GM21786 (cell line): ENCODE measurements around the gene TTC39A.

Experiments used
- ATAC-seq: cut with Tn5 transposase; IDR thresholded peaks from one replicate; pipeline ENCODE4 v1.9.1; 2021; ENCODE audit not compliant: unreplicated experiment

TTC39A gene

DNA sequence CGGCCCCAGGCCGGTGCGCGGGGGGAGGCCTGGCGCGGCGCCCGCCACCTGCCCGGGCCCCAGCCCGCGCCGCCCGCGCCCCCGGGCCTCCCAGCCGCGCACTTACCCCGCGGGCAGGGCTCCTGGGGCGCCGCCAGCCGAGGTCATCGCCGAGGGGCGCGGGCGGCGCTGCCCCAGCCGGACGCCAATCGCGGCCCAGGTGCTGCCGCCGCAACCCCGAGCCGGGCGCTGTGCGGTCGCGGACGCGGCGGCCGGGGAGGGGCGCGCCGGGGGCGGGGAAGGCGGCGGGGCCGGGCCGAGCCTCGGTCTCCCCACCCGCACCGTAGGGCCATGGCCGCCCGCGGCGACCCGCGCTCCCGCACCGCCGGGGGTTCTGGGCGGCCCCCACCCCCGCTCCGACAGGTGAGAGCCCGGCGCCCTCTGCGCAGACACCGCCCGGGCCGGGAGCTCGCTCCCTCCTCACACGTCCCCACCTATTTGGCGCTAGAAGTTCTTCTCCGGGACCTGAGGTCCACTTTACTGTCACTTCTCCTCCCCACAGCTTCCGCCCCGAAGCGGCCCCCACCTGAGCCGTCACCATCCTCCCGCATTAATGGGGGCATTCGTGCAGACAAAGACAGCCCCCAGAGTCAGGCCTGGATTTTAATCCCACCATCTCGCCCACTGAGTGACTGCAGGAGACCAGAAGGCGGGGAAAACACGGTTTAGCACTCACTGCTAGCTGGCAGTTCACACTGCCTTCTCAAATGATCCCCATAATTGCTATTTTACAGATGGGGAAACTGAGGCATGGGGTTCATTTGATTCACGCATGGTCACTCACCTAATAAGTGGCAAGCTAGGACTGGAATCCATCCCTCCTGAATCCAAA, at the start of gene TTC39A:
Gene TTC39A (minus strand): TSS at position 232 of the 871 bp plus-strand sequence. CDS start 85 bp downstream, at position 147.
- no peak for ATAC-seq

- ATAC-seq, result no peak
These were observed 48.5 kb upstream of the TTC39A start for GRCh38 chr1:51378871-51379270.

GRCh38 chr1:51373898-51374297, 43.5 kb upstream of the TTC39A start:
- no peak for ATAC-seq

DNA sequence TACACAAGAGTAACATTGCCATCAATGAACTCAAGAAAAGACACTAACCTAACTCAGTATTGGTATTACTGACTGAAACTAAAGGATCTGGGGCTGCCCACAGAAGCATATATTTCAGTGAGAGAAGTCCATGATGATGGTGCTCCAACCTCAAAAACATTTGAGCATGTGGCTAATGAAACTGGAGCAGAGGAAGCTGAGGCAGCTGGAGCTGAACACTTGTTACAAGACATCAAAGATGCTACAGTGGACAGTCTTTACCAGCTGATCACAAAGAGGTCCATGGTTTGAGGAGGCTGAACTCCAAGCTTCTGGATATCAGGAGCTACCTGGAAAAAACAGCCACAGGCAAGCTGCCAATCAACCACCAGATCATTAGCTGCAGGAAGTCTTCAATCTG, 42.2 kb upstream of the TTC39A start:
- no peak for ATAC-seq

DNA sequence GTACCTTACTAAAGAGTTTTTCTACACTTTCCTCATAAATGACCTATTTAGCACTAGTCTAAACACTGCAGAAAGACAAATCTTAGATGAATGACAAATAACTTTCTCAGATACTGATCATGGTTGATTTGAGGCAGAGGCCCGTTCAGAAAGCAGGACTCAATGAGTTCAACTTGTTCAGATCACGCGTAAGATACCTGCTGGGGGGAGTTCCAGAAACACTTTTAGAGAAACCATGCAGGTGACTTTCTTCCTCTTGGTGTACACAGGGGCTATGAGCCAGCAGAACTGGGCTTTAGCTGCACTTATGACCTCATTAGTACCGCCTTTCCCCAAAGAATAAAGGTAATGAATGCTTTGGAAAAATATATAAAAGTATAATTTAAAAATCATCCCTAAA, 38.8 kb upstream of the TTC39A start:
- ATAC-seq, result no peak

DNA sequence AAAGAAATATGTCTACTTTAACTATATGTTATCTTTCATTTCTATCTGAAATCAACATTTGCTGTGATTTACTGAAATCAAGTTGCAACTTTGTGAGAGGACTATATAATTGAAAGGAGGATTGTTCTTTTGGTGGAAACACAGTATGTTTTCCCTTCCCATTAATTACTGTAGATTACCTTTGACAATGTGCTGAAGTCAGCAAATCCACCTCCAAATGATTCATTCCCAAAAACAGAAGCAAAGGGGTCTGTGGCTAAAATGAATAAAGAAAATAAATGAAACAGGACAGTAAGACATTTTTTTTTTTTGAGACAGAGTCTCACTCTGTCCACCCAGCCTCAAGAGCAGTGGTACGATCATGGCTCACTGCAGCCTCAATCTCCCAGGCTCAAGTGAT, 35.4 kb upstream of the TTC39A start:
- ATAC-seq, result no peak

DNA sequence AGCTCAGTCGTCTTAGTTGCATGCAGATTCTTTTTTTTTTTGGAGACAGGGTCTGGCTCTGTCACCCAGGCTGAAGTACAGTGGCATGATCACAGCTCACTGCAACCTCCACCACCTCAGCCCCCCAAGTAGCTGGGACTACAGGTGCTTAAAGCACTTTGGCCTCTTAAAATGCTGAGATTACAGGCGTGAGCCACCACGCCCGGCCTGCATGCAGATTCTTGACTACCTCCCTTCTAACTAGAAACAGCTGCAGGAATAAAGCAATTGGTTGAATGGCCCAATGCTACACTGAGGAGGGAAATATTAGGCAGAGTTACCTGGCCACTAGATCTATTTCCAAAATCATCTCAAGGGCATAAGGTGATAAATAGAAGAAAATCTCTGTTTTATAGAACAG, 29.5 kb upstream of the TTC39A start:
- no peak for ATAC-seq

DNA sequence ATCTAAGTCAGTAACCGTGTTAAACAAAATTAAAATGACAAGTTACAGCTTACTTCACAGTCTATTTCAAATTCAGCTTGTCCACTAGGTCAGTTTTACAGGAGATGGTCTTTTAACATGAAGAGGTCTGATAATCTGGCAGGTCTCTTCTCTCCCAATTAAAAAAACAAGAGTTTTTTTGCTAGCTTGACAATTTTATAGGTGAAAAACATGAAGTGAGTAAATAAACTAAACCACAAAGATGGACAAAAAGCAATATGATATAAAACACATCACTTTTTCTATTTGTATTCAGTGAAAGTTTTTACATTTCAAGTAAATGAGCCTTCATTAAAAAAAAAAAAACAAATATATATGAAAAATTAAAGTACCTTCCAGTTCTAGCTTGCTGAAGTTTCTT, 25.0 kb upstream of the TTC39A start:
- ATAC-seq, result no peak

DNA sequence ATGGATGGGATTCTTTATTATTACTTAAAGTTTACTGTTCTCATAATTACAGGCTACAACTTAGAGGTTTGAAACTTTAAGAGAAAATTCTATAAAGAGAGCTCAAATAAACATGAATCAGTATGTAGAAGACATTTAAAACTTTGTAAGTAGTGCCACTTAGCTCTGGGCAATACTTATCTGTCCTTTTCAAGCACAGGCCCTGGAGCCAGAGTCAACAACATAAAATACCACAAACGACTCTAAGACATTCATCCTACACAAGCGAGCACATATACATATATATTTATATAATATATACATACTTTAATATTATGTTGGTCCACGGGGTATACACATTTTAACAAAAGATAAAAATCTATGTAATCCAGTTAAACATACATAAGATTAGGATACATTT, 24.1 kb upstream of the TTC39A start:
- no peak for ATAC-seq

GRCh38 chr1:51351907-51352306, 21.5 kb upstream of the TTC39A start:
- no peak for ATAC-seq

GRCh38 chr1:51349862-51350261, 19.5 kb upstream of the TTC39A start:
- no peak for ATAC-seq

DNA sequence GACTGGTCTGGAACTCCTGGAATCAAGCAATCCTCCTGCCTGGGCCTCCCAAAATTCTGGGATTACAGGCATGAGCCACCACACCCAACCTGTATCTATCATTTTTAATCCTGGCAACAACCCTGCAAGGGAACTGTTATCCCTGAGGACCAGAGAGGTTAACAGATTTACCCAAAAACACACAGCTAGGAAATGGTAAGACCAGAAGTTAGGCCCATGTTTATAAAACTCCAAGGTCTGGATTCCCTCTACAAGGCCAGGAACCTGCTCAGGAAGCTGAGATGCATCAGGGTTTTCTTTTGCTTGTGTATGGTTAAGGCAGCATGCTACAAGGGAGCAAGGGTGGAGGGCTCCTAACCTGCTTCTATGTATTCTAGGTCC, 17.8 kb upstream of the TTC39A start:
- no peak for ATAC-seq

DNA sequence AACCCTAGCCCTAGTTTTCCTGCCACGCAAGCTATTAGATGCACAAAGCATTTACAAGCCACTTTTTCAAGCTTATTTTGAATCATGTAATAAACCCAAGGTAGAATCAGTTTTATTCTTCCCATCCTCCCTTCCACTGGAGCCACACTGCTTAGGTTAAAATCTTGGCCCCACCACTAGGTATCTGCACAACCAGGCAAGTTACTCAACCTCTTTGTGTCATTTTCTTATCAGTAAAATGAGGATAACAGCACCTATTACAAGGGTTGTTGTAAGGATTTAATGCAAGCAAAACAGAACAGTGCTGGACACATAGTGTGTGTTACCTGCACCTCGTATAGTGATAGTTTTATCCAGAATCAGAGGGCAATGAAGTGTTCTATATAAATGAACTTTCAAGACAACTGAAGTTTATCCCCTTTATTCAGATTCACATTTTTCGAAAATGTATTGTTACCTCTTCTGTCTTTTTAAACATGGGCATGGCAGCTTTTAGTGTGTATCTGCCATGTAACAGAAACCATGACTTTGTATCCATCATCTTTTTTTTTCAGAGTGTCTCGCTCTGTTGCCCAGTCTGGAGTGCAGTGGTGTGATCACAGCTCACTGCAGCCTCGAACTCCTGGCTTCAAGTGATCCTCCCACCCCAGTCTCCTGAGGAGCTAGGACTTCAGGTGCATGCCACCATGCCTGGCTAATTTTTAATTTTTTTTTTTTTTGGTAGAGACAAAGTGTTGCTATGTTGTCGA, 17.2 kb upstream of the TTC39A start:
- ATAC-seq, result no peak

DNA sequence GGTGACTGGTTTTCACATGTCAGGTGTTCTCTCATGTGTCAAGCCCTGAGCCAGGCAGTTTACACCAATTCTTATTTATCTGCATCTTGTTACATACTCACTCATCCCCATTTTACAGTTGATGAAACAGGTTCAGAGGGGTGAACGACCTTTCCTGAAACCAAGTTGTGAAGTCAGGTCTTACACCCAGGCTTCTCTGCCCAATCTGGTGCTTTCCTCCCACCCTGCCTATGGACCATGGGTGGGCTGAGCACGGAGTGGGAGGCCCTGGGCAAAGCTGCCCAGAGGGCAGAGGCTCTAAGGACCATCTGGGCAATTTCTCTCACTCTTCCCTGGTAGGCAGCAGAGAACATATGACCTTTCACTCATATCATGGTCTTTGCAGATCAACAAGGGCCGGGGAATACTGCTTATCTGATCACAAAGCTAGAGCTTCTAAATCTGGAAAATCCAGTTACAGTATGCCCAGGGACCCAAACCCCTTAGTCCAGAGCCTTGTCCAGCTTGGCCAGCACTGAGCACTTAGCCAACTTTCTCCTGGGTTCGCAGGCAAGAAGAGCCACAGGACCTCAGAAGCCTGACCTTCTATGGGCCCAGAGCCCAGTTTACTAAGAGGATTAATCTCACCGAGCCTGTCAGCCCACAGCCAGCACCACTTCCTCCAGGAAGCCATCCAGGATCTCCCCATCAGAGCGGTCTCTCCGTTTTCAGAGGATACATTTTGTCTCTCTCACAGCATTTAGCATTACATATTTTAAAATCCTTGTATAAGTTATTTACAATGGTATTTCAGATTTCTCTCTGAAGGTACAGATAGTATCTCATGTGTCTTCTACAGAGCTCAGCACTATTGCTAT, 16.0 kb upstream of the TTC39A start:
- no peak for ATAC-seq

DNA sequence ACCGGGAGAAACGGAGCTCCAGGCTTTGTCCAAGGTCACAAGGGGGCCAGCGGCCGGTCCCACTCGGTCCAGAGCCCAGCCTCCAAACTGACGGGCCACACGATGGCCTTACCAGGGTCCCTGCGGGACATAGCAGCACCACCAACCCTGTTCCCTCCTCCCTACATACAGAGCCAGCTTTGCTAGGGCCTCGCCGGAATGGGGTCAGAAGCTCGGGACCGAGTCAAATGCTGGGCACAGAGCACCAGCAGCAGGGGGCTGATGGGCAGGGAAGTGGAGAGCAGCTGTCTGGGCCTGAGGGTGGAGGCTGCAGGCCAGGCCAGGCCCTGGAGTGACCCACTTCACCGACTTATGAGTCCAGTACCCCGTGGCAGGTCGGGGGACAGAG, 14.9 kb upstream of the TTC39A start:
- ATAC-seq, result no peak

DNA sequence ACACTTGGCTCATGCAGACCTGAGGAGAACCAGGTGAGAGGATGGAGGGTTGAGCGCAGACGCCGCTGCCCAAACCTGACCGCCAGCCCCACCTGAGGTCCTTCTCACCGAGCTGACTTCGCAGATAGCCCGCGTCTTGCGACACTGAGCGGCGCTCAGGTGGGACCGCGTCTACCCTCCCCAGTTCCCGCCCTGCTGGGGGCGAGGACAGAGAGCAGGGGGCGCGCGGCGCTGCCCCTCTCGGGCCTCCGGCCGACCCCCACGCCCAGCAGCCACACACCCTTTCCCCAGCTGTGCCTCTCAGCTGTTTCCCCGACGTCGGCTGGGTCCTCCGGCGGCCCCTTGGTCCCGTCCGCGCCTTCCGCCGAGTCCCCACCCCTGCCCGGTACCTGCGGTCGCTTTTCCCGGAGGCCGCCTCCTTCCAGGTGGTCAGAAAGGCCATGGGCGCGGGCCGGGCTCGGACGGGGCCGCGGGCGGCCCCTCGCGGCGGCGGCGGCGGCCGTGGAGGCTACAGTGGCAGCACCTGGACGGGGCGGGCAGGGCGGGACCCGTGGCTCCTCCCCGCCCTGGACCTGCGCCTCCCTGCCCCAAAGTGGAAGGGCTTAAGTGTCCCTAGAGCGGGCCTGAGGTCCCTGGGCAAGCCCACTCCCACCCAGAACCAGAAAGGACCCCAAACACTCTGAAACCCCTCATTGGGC, 14.4 kb upstream of the TTC39A start:
- ATAC-seq, result no peak

DNA sequence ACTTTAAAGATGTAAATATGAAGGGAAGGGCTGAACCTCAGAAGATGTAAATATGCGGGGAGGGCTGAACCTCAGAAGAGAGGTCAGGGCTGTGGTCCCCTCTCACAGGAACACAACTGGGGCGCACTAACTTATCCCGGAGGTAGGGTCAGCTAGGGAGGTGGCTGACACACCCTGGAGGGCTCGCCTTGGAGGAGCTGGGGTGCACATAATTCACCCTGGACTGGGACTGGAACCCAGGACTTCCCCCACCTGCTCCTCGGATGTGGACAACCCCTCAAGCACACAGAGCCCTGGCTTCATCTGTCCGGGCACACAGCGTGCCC, 13.9 kb upstream of the TTC39A start:
- no peak for ATAC-seq

DNA sequence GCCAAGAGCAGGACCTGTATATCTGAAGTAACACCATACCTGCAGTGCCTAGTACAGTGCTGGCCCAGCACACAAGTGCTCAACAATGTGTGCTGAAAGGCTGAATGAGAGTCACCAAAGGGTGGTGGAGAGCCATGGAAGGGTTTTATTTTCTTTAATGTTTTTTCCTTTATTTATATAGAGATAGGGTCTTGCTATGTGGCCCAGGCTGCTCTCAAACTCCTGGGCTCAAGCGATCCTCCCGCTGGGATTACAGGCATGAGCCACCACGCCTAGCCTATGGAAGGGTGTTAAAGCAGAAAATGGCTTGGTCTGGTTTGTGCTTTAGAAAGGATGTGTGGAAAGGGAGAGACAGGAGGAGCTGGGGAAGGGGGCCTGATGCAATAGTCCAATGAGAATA, 13.3 kb upstream of the TTC39A start:
- ATAC-seq, result no peak

- ATAC-seq, result no peak
These were observed 12.3 kb upstream of the TTC39A start for GRCh38 chr1:51342591-51343206.

- peak; percentile 71 for ATAC-seq
These were observed 11.6 kb upstream of the TTC39A start for GRCh38 chr1:51341876-51342496.
